Brain pericyte (primary cell): Measurements from ENCODE around the gene FBH1.
"Not testable (repeated sequence)": the region's sequence is repeated elsewhere in the genome, so short reads cannot be mapped to it uniquely, and the experiment has no call there.

Experiments
- DNase-seq: peaks from one replicate; pipeline ENCODE4 v3.0.0-alpha.2; 2012; ENCODE audit warnings: low read depth, low spot score

FBH1 gene

DNA sequence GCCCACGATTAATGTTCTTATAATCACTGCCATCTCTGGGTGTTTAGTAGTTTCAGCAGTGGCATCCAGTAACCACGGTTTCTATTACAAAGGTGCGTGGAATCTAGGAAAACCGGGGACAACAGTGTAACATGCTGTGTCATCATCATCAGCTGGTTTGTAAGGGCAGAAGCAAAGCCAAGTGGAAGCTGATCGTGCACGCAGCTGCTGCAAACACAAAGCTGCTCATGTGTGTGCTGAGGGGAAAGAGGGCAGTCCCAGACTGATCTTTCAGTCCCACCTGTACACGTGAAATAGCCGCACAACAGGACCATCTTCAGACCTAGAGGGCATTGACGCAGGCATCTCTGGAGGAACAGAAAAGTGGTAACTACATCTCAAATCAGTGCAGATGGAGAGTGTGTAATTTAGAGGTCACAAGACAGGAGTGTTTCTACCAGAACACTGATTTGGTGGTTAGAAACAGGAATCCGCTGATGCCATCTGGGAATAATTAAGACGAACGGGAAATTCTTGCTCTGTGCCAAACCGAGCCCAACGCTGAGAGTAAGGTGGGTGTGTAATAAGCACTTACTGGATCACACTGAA, 13.8 kb upstream of the FBH1 start:
- DNase-seq: no peak

GRCh38 chr10:5877041-5877440, 13.0 kb upstream of the FBH1 start:
- DNase-seq: not testable (repeated sequence)

- DNase-seq: no peak
Measured at GRCh38 chr10:5882961-5883360, 7.1 kb upstream of the FBH1 start.

DNA sequence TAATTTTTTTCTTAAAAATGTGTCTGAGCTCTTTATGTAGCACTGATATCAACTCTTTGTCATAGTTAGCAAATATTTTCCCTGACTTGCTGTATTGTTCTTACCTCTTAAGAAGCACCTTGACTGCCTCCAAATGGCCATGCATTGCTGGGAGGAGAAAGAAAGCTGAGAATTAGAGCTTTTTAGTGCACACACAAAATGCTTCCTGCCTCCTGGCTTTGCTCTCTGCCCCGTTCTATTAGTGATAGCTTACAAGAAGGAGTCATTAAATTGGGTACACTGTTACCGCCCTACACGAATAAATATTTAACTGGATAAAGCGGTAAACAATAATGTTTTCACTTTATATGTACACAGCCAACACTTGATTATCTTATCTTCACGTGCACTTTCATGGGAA, 4.4 kb upstream of the FBH1 start:
- DNase-seq: no peak

DNA sequence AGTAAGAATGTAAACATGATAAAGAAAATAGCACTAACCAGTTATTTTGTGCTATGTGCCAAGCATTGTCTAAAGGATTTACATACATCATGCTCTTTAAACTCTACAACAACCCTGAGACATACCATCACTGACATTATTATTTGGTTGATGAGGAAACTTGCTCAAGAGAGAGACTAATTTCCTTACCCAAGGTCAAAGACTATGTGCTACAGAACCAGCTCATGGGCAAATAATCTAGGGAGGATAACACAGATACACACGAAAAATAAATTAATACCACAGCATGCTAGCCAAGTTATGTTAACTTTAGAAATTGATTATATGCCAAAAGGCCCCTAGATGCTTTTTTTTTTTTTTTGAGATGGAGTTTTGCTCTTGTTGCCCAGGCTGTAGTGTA, 3.0 kb upstream of the FBH1 start:
- no peak for DNase-seq

DNA sequence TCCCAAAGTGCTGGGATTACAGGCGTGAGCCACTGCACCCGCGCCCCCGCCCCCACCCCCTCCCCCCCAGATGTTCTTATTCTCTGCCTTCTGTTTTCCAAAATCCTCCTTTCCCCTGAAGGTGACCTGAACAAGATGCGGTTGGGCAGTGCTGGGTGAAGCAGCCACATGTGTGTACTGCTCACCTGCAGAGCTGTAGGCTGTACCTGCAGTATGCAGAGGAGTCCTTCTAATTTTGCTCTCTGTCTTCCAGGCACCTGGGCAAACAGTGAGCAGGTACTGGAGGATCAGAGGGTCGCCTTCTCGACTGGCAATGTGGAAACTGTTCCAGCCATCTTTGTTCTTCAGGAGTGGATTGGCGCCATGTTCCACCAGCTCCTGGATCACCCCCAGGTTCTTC, 2.4 kb upstream of the FBH1 start:
- DNase-seq: no peak

DNA sequence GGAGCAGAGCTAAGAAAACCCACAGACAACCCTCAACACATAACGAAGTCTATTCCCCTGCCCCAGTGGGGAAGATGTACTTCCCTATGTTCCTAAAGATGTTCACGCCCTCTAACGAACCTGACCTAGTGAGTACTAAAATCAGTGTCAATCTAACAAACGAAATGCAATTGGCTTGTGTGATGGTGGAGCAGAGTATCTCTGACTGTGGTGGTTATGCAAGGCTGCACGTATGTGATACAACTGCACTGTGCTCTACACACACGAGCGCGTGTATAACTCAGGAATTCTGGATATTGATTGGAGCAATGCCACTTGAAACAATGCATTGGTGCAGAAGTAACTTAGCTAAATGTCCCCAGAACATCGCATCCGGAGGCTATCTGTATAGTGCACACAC, 1.7 kb upstream of the FBH1 start:
- no peak for DNase-seq

GRCh38 chr10:5888843-5889623, 1.0 kb upstream of the FBH1 start:
- no peak for DNase-seq

- no peak for DNase-seq
Measured at GRCh38 chr10:5890452-5890915, 441 bp downstream of the FBH1 start.

DNA sequence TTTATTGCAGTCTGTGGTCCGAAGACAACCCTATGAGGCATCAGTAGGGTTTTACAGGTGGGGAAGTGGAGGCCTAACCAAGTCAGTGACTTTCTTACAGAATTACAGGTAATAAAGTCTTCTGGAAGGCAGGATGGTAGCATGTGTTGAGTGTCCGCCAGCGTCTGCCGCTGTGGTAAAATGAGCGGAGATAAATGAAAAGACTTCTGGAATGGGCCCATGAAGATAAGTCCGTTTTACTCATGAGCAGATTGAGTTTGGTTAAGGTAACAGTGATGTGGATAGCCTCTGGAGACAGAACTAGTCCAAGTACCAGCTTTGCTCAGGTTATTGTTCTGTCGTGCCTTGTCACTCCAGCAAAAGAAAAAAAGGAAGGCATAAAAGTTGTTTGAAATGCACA, 966 bp downstream of the FBH1 start:
- DNase-seq: no peak

GRCh38 chr10:5892007-5892406, 2.0 kb downstream of the FBH1 start:
- no peak for DNase-seq

GRCh38 chr10:5893321-5893720, 3.3 kb downstream of the FBH1 start:
- no peak for DNase-seq

DNA sequence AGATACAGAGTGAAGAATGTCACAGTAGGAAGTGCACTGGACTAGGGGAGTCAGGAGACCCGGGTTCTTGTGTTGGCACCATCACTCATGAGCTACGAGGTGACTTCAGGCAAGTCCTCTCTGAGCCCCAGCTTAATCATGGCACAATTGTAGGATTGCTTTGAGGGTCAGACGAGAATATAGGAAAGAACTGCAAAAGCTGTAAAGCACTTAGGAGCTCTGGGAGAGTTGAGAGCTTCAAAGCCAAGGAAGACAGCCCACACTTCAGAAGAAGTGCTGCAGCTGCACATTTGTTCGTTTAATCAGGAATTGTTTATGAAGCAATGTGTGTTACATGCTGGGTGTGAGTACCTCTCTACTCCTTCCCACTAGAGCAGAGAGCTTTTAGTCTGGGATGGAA, 4.4 kb downstream of the FBH1 start:
- DNase-seq: no peak

DNA sequence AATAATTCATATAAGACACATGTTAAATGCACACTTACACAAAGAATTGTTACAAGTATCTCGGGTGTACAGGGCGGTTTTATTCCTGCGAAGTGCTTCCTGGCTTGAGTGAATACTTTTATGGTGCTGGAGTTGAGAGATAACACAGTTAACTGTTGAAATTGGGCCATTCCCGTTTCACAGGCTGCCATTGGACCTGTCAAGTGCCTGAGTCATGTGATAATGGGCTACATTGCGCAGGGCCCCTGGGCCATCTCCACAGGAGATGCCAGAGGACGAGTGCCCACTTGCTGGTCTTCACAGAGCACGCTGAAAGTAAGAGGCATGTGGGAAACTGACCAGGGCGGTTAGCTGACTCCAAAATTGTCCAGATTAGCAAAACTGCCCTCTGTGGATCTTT, 4.8 kb downstream of the FBH1 start:
- no peak for DNase-seq

DNA sequence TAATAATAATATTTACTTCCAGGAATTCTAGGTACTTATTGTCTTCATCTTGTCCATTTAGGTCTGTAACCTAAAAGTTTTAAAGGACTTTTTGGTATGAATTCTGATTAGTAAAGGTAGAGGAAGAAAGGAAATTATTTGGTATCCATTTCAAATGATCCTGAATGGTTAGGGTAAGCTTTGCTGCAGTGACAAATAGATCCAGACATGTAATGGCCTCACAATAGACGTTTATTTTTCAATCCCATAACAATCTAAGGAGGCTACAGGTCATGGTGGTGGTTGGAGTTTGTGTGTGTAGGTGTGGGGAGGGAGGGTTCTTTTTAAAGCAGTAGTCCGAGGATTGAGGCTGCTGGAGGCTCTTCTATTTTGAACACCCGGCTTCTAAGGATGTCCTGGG, 5.3 kb downstream of the FBH1 start:
- DNase-seq: no peak

DNA sequence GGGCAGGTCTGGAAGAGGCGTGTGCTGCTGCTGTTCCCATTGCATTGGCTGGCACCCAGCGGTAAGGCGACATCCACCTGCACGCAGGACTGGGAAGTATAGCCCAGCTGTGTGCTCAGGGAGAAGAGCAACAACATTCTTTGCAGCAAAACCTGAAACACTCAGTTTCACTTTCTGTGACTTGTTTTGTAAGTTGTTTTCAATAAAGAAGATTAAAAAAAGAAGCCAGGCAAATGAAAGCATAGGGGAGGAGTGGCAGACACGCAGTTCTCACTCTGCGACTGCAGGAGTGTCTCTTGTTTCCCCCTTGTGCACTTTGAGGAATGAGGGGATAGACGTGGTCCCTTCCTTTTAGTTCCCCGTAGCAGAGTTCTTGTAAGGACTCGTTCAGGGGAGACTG, 5.8 kb downstream of the FBH1 start:
- DNase-seq: no peak

GRCh38 chr10:5896208-5897052, 6.4 kb downstream of the FBH1 start:
- DNase-seq: no peak

GRCh38 chr10:5897053-5897340, 7.0 kb downstream of the FBH1 start:
- no peak for DNase-seq

GRCh38 chr10:5897504-5897903, 7.5 kb downstream of the FBH1 start:
- no peak for DNase-seq

GRCh38 chr10:5898163-5898562, 8.1 kb downstream of the FBH1 start:
- no peak for DNase-seq

GRCh38 chr10:5900247-5900646, 10.2 kb downstream of the FBH1 start:
- DNase-seq: no peak

- DNase-seq: no peak
Measured at GRCh38 chr10:5902511-5903274, 12.7 kb downstream of the FBH1 start.
